Neural cell (in vitro differentiated cells): ENCODE measurements around the gene PDHX. TPM values are rescaled to one million over a fixed set of nuclear protein-coding genes. Genes with fewer than 3 reads are reported as not detected.

Experiments used
- H2AFZ ChIP-seq: fragments of 200-600, 300-800 bp; sonication (generic), shearing (Covaris generic); 2 replicates; pipeline ENCODE4 v1.6.0; 2014; ENCODE audit warnings: low read depth, mild to moderate bottlenecking, antibody characterized with exemption, low read length, moderate library complexity
- H3F3A ChIP-seq: fragments of 200-600 bp; shearing (Covaris generic); 2 replicates; pipeline ENCODE4 v1.6.1; 2016; ENCODE audit warnings: mild to moderate bottlenecking, moderate library complexity, mixed read lengths, antibody characterized with exemption, low read length; ENCODE audit not compliant: insufficient read depth, poor library complexity, severe bottlenecking
- H3K27ac ChIP-seq: fragments of 200-600, 300-800 bp; sonication (generic), shearing (Covaris generic); 2 replicates; pipeline ENCODE4 v1.5.1; 2014; ENCODE audit warnings: mild to moderate bottlenecking, low read length, moderate library complexity
- H3K27me3 ChIP-seq: fragments of 300-800, 200-600 bp; sonication (generic), shearing (Covaris generic); 2 replicates; pipeline ENCODE4 v1.6.0; 2014; ENCODE audit warnings: mild to moderate bottlenecking, low read depth, low read length, moderate library complexity; ENCODE audit not compliant: insufficient read depth
- H3K36me3 ChIP-seq: fragments of 300-800, 200-600 bp; sonication (generic), shearing (Covaris generic); 2 replicates; pipeline ENCODE4 v1.5.1; 2014; ENCODE audit warnings: mild to moderate bottlenecking, antibody characterized with exemption, low read length, moderate library complexity; ENCODE audit not compliant: insufficient read depth
- H3K4me2 ChIP-seq: fragments of 300-800, 200-600 bp; sonication (generic), shearing (Covaris generic); 2 replicates; pipeline ENCODE4 v1.6.0; 2014; ENCODE audit warnings: mild to moderate bottlenecking, low read length
- H3K4me3 ChIP-seq: fragments of 300-800, 200-600 bp; sonication (generic), shearing (Covaris generic); 2 replicates; pipeline ENCODE4 v1.5.1; 2014; ENCODE audit warnings: mild to moderate bottlenecking, low read length, moderate library complexity
- H3K79me2 ChIP-seq: fragments of 200-600 bp; shearing (Covaris generic); replicated peaks from 2 replicates; pipeline ENCODE4 v1.6.0; 2014; ENCODE audit warnings: mild to moderate bottlenecking, low read length, moderate library complexity; ENCODE audit not compliant: insufficient read depth
- H3K9ac ChIP-seq: fragments of 300-800, 200-600 bp; sonication (generic), shearing (Covaris generic); 2 replicates; pipeline ENCODE4 v1.6.1; 2016; ENCODE audit warnings: mild to moderate bottlenecking, low read length, mixed read lengths
- H3K9me2 ChIP-seq: fragments of 200-600 bp; shearing (Covaris generic); 2 replicates; pipeline ENCODE4 v1.6.1; 2016; ENCODE audit warnings: mild to moderate bottlenecking, low read length, mixed read lengths; ENCODE audit not compliant: insufficient read depth
- H3K9me3 ChIP-seq: fragments of 200-600, 300-800 bp; sonication (generic), shearing (Covaris generic); 2 replicates; pipeline ENCODE4 v1.6.1; 2016; ENCODE audit warnings: mild to moderate bottlenecking, mixed run types, low read length, moderate library complexity, mixed read lengths
- H4K20me1 ChIP-seq: fragments of 200-600 bp; shearing (Covaris generic); 2 replicates; pipeline ENCODE4 v1.6.1; 2016; ENCODE audit warnings: mild to moderate bottlenecking, mixed run types; ENCODE audit not compliant: insufficient read depth
- CTCF ChIP-seq: fragments of 450-650 bp; IDR thresholded peaks from 2 replicates; pipeline ENCODE4 v1.5.1; 2014; ENCODE audit warnings: antibody characterized with exemption, mild to moderate bottlenecking, moderate library complexity; ENCODE audit not compliant: poor library complexity, severe bottlenecking
- EP300 ChIP-seq: fragments of 450-650 bp; conservative IDR thresholded peaks from 2 replicates; pipeline ENCODE4 v1.6.1; 2014; ENCODE audit warnings: antibody characterized with exemption, mild to moderate bottlenecking, moderate library complexity; ENCODE audit not compliant: poor library complexity, severe bottlenecking
- EZH2 ChIP-seq: fragments of 200-600, 300-800 bp; shearing (Covaris generic), sonication (generic); IDR thresholded peaks from 2 replicates; pipeline ENCODE4 v1.6.1; 2014; ENCODE audit warnings: antibody characterized with exemption, low read length, borderline replicate concordance, mild to moderate bottlenecking; ENCODE audit not compliant: insufficient read depth, poor library complexity, severe bottlenecking
- MXI1 ChIP-seq: fragments of 450-650 bp; conservative IDR thresholded peaks from 2 replicates; pipeline ENCODE4 v1.6.1; 2014; ENCODE audit warnings: antibody characterized with exemption, mild to moderate bottlenecking; ENCODE audit not compliant: poor library complexity, severe bottlenecking
- POLR2AphosphoS5 ChIP-seq: IDR thresholded peaks from 2 replicates; pipeline ENCODE4 v1.6.1; 2012
- RAD21 ChIP-seq: fragments of 450-650 bp; conservative IDR thresholded peaks from 2 replicates; pipeline ENCODE4 v1.6.1; 2014; ENCODE audit warnings: antibody characterized with exemption, mild to moderate bottlenecking, moderate library complexity
- REST ChIP-seq: IDR thresholded peaks from 2 replicates; pipeline ENCODE4 v1.6.1; 2012; ENCODE audit warnings: borderline replicate concordance
- SMC3 ChIP-seq: fragments of 450-650 bp; conservative IDR thresholded peaks from 2 replicates; pipeline ENCODE4 v1.6.1; 2014; ENCODE audit warnings: antibody characterized with exemption, mild to moderate bottlenecking, moderate library complexity; ENCODE audit not compliant: poor library complexity
- TAF1 ChIP-seq: IDR thresholded peaks from 2 replicates; pipeline ENCODE4 v1.6.1; 2012; ENCODE audit warnings: low read depth
- polyA plus RNA-seq: library from polyadenylated mRNA; depleted of rRNA; stranded (reverse); fragments of >200 nt; gene quantifications from 2 replicates; pipeline ENCODE4 v1.2.3, GENCODE V29; 2014

The PDHX gene
- polyA plus RNA-seq, 1 donor from 2014 or later: 59.8 TPM

GRCh38 chr11:34972366-34972765 lies 55.9 kb downstream of the PDHX start:
- H4K20me1 ChIP-seq: no peaks in the 10 kb centered on the region
- no peaks in the 10 kb centered on the region for H3K27me3 ChIP-seq
- H3K9me3 ChIP-seq: no peaks in the 10 kb centered on the region
- H3F3A ChIP-seq: no peaks in the 10 kb centered on the region
- H3K9ac ChIP-seq: no peak overlapping the region
- H3K4me2 ChIP-seq: no peak overlapping the region
- no peak overlapping the region for H3K27ac ChIP-seq
- H3K9me2 ChIP-seq: no peaks in the 10 kb centered on the region
- H3K36me3 ChIP-seq: peaks cover 31% of the 10 kb centered on the region
- H3K79me2 ChIP-seq: no peaks in the 10 kb centered on the region
- TF ChIP-seq CTCF: no peak
- no peak for TF ChIP-seq SMC3
- TF ChIP-seq POLR2AphosphoS5: no peak
- TF ChIP-seq EP300: no peak
- no peak for TF ChIP-seq REST
- TF ChIP-seq RAD21: no peak
- TF ChIP-seq TAF1: no peak
- TF ChIP-seq EZH2: no peak
- TF ChIP-seq MXI1: no peak
- H2AFZ ChIP-seq: no peak overlapping the region
- no peak overlapping the region for H3K4me3 ChIP-seq

GRCh38 chr11:34972892-34973291 lies 56.5 kb downstream of the PDHX start:
- Histone ChIP-seq H3K9me2 (no peaks in the 10 kb centered on the region), H3K27me3 (no peaks in the 10 kb centered on the region), H3K27ac (no peak overlapping the region), H3K79me2 (no peaks in the 10 kb centered on the region), H3K9me3 (no peaks in the 10 kb centered on the region), H3K4me2 (no peak overlapping the region), H3K9ac (no peak overlapping the region), H4K20me1 (no peaks in the 10 kb centered on the region), H2AFZ (no peak overlapping the region), H3K4me3 (no peak overlapping the region), H3F3A (no peaks in the 10 kb centered on the region), H3K36me3 (peaks cover 31% of the 10 kb centered on the region)
- TF ChIP-seq EZH2 (no peak), MXI1 (no peak), RAD21 (no peak), SMC3 (no peak), REST (no peak), POLR2AphosphoS5 (no peak), CTCF (no peak), TAF1 (no peak), EP300 (no peak)
